ENCODE results near the gene OR1D5.
A peak's percentile ranks its signal among the peaks of the same experiment; 100 is the strongest.
"Not testable (repeated sequence)": the region's sequence is repeated elsewhere in the genome, so short reads cannot be mapped to it uniquely, and the experiment has no call there.

Gene OR1D5, protein sequence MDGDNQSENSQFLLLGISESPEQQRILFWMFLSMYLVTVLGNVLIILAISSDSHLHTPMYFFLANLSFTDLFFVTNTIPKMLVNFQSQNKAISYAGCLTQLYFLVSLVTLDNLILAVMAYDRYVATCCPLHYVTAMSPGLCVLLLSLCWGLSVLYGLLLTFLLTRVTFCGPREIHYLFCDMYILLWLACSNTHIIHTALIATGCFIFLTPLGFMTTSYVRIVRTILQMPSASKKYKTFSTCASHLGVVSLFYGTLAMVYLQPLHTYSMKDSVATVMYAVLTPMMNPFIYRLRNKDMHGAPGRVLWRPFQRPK

DNA sequence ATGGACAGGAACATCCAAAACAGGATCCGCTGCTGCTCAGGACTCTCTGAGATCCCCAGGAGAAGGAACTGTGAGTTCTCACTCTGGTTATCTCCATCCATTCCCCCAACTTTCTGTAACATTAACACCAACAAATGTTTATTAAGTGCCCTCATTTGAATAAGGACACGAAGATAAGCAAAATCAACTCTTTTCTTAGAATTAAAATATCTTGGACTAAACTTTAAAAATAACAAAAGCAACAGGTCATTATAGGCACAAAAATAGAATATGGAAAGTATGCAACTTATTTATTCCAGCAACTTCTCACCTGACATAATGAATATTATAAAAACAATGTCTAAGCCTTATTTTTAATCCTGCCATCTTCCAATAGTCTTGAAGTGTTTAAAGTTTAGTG is at the start of gene OR1D5:
Gene OR1D5, minus strand, starts transcription at position 101 of the 400 bp plus-strand sequence. Its CDS starts 0 bp downstream, at position 101.
- in situ Hi-C loops (cut with MboI; ENCODE audit: low pct_unique_long_range_greater_than_20kb, low sequenced_read_pairs); DNase-seq: not testable (repeated sequence)

DNA sequence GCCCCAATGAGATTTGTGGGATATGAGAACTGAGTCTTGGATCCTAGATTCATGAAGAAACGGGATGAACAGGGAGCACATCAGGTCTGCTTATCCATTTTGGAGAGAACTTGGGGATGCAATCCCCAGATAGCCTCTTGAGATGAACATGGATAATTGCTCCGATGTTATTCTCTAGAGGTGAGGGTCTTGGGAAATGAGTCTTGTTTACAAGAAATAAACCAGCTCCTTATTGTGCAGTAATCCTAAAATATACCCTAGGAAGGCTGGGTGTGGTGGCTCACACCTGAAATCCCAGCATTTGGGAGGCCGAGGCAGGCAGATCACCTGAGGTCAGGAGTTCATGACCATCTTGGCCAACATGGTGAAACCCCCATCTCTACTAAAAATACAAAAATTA is 40.9 kb upstream of the OR1D5 start, which contains the start of gene OR1D2:
Gene OR1D2, minus strand, starts transcription at position 101 of the 400 bp plus-strand sequence. CDS start 11,426 bp downstream, outside the sequence.
- no peak for DNase-seq
- in situ Hi-C loops (cut with MboI; ENCODE audit: low pct_unique_long_range_greater_than_20kb, low sequenced_read_pairs) = no loop called here

DNA sequence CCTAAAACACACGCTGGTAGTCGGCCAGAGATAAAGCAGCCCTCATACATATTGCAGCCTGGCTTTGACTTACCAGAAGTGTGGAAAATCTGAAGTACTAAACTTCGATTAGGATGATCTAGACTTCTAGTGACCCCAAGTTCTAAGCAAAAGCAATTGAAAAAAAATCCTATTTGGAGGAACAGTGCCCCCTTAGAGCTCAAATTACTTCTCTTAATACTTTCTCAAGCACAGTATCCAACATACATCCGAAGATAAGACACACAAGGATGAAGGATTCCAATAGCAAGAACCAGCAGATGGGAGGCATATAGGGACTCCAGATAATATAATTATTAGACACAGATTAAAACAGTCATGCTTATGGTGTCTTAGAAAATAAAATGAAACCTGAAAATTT is 10.4 kb upstream of the OR1D5 start:
- DNase-seq; in situ Hi-C loops (cut with MboI; ENCODE audit: low pct_unique_long_range_greater_than_20kb, low sequenced_read_pairs): not testable (repeated sequence)

DNA sequence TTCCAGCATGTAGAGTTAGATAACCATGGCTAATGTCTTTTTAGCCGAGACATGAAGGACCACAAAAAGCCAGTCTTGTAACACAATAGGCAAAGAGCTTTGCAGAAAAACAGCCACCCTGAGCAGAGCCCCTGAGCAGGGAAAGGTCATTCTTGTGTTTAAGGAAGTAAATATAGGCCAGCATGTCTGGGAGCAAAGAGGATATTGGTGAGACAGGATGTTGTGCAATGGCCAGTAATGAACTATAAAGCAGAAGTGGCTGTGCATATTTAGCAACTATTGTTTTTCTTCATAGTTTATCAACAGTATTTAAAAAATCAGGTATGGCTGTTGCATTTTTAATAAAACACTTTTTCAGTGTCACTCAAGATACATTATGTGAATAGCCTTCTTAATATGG is 1.8 kb upstream of the OR1D5 start:
- in situ Hi-C loops (cut with MboI; ENCODE audit: low pct_unique_long_range_greater_than_20kb, low sequenced_read_pairs) = not testable (repeated sequence)
- peak; percentile 81 for DNase-seq

DNA sequence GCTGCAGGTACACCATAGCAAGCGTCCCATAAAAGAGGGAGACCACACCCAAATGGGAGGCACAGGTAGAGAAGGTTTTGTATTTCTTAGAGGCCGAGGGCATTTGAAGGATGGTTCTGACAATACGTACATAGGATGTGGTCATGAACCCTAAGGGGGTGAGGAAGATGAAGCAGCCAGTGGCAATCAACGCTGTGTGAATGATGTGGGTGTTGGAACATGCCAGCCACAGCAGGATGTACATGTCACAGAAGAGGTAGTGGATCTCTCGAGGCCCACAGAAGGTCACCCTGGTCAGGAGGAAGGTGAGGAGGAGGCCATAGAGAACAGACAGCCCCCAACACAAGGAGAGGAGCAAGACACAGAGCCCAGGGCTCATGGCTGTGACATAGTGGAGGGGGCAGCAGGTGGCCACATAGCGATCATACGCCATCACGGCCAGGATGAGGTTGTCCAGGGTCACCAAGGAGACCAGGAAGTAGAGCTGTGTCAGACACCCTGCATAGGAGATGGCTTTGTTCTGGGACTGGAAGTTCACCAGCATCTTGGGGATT is 506 bp downstream of the OR1D5 start:
- in situ Hi-C loops (cut with MboI; ENCODE audit: low pct_unique_long_range_greater_than_20kb, low sequenced_read_pairs) = not testable (repeated sequence)

DNA sequence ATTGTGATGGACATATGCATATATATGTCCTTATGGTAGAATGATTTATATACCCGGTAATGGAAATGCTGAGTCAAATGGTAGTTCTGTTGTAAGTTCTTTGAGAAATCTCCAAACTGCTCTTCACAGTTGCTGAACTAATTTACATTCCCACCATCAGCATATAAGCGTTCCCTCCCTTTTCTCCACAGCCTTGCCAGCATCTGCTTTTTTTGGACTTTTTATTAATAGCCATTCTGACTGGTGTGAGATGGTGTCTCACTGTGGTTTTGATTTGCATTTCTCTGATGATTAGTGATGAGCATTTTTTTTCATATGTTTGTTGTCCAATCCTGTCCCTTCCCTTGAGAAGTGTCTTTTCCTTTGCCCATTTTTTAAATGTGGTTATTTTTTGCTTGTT is 8.5 kb downstream of the OR1D5 start:
- in situ Hi-C loops (cut with MboI; ENCODE audit: low pct_unique_long_range_greater_than_20kb, low sequenced_read_pairs); DNase-seq: not testable (repeated sequence)

More for the DNA sequence above, 506 bp downstream of the OR1D5 start:
- not testable (repeated sequence) for DNase-seq

DNA sequence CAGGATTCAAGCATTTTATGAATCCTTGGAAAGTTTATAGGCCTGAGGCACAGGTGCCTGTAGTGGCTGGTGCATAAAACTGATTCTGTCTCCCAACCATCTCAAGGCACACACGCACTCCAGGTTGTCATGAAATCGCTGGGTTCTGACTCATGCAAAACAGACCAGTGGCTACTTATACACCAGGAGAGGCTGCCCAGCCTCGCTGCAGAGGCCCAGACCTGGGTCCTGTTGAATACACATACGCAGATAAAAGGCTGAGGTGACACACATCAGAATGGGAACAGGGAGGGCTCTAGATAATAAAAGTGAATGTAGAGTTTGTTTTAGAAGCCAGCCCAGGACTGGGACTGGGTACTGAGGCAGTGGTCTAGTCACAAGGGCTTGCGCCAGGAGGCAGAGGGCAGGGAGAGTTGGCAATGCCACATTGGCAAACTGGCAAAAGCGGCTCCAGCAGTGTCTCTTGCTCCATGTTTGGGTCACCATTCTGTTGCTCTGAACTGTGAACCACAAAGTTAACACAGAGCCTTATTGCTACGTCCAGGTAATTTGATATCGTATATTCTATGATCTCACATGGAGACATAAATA is 13.6 kb downstream of the OR1D5 start:
- DNase-seq = no peak
- in situ Hi-C loops (cut with MboI; ENCODE audit: low pct_unique_long_range_greater_than_20kb, low sequenced_read_pairs) = loop anchor here (25.0 kb wide), 1 partner anchor 613 kb away; the partner anchor contains the start of genes EMC6 and TAX1BP3

DNA sequence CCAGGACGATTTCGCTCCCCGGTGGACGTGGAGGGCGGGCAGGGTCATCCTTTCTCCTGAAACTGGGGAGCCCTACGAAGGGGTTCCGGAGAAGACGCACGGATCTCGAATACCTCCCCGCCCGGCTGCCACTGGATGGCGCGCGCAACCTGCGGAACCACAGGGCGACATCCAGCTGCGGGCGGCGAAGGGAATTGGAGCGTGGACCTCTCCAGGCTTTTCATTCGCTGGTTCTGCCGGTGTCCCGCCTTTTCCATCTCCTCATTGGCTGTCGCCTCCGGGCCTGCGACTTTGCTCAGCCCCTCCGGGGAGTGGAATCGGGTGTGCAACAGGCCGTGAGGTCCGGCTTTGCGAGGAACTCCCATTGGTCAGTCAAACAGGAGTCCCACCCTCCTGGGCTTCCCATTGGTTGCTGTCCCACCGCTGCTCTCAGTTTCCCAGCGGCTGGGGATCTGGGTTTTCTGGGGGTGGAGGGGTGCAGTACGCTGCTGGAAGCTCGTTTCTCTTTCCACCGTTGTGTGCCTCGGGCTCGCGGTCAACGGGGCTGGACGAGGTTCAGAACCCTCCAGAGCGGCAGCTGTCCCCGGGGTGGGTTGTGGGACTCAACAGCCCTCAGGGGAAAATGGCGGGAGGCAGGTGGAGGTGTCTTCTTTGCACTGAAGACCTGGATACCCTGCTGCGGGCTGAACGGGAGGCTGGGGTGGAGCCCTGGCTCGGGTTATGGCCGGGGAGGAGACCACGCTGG is 14.5 kb downstream of the OR1D5 start:
- peak; percentile 98 for DNase-seq
- in situ Hi-C loops (cut with MboI; ENCODE audit: low pct_unique_long_range_greater_than_20kb, low sequenced_read_pairs) = loop anchor here (25.0 kb wide), 1 partner anchor 613 kb away; the partner anchor contains the start of genes EMC6 and TAX1BP3

DNA sequence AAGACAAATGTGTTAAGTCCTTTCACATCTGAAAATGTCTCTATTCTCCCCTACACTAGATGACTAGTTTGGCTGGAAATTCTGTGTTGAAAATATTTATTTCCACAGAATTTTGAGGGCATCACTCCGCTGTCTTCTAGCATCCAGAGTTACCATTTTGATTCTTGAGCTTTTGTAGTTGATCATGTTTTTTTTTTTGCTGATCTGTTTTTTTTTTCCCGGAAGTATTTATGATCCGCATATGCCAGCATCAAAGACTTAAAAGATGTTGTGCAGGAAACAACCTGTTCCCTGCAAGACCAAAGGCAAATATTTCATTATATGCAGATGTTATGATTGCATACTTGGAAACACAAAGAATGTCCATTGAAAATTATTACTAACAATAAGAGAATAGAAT is 16.7 kb downstream of the OR1D5 start:
- in situ Hi-C loops (cut with MboI; ENCODE audit: low pct_unique_long_range_greater_than_20kb, low sequenced_read_pairs) = loop anchor here (25.0 kb wide), 1 partner anchor 616 kb away; the partner anchor contains the start of genes EMC6 and TAX1BP3
- no peak for DNase-seq

DNA sequence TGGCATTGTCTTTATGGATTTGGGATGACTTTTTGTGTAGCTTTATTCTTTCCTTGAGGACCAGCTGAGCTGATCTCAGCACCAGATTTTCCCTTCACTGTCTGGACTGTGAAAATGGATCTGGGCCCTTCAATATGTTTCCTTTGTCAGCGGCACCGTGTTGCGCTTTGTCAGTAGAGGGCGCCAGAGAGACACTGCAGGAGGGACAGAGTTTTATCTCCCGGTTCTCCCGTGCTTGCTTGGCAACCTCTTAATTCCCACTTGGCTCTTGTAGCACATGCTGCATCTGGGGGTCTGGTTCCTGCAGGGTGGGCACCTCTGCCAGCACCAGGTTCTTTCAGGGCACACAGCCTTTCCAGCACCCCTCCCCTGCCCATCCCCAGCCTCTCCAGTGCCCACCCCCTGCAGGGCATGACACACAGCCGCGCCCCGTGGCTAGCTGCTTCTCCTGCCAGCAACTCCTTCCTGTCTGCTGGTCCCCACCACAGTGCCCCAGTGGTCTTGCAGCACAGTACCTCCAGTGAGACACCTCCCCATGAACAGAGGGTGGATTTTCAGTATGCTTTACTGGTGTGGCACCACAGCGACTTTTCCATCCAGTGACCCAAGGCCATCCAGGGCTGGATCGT is 19.6 kb downstream of the OR1D5 start:
- peak; percentile 42 for DNase-seq
- in situ Hi-C loops (cut with MboI; ENCODE audit: low pct_unique_long_range_greater_than_20kb, low sequenced_read_pairs) = loop anchor here (25.0 kb wide), 1 partner anchor 618 kb away; the partner anchor contains the start of genes EMC6 and TAX1BP3

DNA sequence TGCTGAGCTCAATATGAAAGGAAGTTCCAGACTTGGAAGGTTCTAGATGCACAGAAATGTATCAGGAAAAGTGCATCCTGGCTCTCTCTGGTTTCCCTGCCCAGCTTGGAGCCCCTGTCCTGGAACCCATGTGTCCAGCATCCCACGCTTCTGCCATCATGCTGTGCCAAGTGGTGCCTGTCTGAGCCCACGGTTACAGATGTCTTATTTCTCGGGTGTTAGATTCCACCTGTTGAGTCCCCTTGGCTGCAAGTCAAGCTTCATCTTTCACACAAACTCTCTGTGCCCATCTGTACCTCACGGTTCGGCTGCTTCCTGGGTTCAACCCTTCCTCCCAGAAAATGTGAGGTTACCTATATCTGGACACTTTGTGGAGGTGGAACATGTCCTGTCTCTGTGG is 22.5 kb downstream of the OR1D5 start:
- DNase-seq = no peak
- in situ Hi-C loops (cut with MboI; ENCODE audit: low pct_unique_long_range_greater_than_20kb, low sequenced_read_pairs) = loop anchor here (25.0 kb wide), 1 partner anchor 621 kb away; the partner anchor contains the start of genes EMC6 and TAX1BP3

DNA sequence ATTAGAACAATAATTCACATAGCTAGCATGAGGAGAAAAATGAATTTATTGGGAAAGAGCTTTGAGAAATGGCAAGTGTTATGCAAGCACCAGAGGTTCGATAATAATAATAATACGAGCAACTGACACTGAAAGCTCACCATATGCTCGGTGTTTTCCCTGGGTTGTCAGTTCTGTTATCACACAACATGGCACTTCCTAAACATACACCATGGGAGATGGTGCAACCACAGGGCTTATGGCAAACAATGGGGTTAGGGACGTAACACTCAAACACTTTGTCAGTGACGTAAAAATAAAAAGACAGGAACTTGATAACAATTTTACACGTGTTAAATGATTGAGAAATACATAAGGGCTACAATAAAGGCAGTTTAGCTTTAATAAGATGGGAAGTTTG is 23.7 kb downstream of the OR1D5 start:
- peak; percentile 43 for DNase-seq
- in situ Hi-C loops (cut with MboI; ENCODE audit: low pct_unique_long_range_greater_than_20kb, low sequenced_read_pairs) = loop anchor here (25.0 kb wide), 1 partner anchor 623 kb away; the partner anchor contains the start of genes EMC6 and TAX1BP3

DNA sequence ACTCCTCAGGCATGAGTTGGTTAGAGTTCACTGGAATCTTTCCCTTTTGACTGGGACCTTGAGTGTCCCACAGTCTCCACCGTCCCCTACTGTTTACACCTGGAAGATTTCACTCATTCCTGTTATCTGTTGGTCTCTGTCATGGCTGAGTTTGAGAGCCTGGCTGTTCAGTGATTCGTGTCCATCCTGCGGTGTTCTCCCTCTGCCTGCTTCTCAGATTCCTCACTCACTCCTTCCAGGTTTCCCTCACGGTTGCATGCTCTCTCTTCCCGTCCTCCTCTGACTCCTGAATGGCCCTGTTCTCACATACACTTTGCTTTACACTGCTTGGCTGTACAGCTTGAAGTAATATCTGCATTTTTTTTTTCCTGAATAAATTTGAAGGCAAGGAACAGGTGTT is 24.5 kb downstream of the OR1D5 start:
- in situ Hi-C loops (cut with MboI; ENCODE audit: low pct_unique_long_range_greater_than_20kb, low sequenced_read_pairs) = loop anchor here (25.0 kb wide), 1 partner anchor 623 kb away; the partner anchor contains the start of genes EMC6 and TAX1BP3
- DNase-seq = peak; percentile 9

DNA sequence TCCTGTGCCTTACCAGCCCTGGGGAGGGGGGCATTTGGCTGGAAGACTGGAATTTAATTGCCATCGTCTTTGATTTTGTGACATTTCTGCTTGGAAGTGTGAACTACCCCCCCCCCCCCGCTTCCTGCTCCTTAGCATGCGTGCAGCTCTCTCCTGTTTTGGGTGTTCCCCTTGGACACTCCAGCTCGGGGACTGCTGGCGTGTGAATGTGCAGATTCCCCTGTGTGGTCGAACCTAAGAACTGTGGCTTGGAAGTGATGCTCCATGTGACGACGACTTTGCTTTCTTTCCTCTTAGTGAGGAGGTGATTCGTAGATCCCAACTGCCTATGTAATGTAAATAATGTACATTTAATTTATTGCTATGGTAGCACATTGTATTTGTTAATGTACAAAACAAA is 26.1 kb downstream of the OR1D5 start:
- in situ Hi-C loops (cut with MboI; ENCODE audit: low pct_unique_long_range_greater_than_20kb, low sequenced_read_pairs) = loop anchor here (25.0 kb wide), 1 partner anchor 625 kb away; the partner anchor contains the start of genes EMC6 and TAX1BP3
- DNase-seq = no peak

DNA sequence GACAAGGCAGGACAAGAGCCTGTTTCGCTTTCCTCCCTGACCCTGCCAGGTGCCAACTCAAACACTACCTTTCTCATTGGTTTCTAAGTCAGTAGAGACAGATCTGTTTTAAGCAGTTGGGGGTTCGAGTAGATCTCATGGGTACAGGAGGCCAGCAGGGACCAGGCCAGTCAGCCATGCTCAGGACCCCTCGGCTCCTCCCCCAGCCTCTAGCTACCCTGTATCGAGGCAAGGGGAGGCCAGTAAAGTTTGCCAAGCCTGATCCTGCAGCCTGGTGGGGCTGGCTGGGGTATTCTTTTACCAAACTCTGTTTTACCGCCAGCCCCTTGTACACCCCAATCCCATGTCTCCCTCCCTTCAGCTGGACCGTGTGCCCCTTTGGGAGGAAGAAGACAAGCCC is 26.6 kb downstream of the OR1D5 start:
- in situ Hi-C loops (cut with MboI; ENCODE audit: low pct_unique_long_range_greater_than_20kb, low sequenced_read_pairs) = loop anchor here (25.0 kb wide), 1 partner anchor 626 kb away; the partner anchor contains the start of genes EMC6 and TAX1BP3
- DNase-seq = no peak

DNA sequence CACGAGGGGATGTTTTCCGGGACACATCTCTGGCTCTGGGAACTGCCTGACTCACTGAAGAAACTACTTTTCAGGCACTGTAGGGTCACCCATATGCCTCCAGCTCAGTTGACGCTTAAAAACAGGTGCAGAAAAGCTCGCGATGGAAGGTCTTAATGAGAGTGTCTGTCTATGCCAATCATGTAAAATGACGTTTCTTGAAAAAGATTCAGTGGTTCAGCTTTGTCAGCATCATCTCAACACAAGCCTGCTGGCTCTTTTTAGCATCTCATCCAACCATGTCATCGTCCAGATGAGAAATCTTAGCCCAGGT is 27.5 kb downstream of the OR1D5 start:
- DNase-seq = no peak
- in situ Hi-C loops (cut with MboI; ENCODE audit: low pct_unique_long_range_greater_than_20kb, low sequenced_read_pairs) = loop anchor here (25.0 kb wide), 1 partner anchor 626 kb away; the partner anchor contains the start of genes EMC6 and TAX1BP3

DNA sequence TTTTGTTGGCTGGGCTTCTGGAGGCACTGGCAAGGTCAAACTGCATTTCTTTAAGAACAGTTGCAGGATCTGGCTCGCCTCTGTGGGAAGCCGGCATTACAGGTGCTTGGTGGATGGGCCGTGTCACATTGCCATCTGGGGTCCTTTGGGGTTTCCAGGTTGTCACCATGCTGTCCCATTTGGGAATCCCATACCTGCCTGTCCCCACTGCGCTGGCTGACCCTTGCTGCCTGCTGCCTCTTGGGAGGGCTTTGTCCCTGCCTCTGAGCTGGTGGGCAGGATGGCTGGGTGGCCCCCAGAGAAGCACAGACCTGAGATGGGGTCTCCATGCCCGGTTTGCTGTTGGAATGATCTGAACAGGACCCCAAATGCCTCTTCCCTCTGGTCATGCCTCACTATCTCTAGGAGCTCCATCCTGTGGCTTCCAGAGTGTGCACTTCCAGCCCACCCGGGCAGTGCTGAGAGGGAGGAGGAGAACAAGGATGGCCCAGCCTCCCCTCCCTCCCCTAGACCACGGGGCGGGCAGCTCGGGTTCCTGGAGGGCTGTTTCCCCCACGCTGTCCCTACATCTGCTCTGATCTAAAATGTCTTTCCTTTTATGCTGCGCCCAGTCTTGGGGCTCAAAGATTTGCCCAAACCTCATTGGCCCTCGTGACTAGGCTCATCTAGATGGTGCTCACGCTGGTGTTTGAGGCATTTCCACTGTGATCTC is 28.0 kb downstream of the OR1D5 start:
- DNase-seq = no peak
- in situ Hi-C loops (cut with MboI; ENCODE audit: low pct_unique_long_range_greater_than_20kb, low sequenced_read_pairs) = loop anchor here (25.0 kb wide), 1 partner anchor 627 kb away; the partner anchor contains the start of genes EMC6 and TAX1BP3

DNA sequence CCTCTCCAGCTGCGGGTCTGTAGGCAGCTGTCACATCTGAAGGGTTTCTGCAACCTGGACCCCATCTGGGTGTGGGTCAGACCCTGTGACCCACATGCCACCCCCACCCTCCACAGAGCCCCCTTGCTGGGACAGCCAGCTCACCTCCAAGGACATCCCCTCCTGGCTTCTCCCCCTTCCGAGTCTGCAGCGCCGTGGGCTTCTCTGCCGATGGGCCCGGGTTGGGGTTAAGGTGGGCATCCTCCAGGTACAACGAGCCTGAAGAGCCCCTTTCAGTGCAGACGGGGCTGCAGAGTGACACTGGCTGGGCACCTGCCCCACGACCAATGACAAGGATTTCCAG is 28.9 kb downstream of the OR1D5 start:
- no peak for DNase-seq
- in situ Hi-C loops (cut with MboI; ENCODE audit: low pct_unique_long_range_greater_than_20kb, low sequenced_read_pairs) = loop anchor here (25.0 kb wide), 1 partner anchor 628 kb away; the partner anchor contains the start of genes EMC6 and TAX1BP3
